ENCODE data around the gene ZFAND3.
A peak's percentile ranks its signal among the peaks of the same experiment; 100 is the strongest.

ZFAND3 gene

GRCh38 chr6:38159596-38159995 lies 340.1 kb downstream of the ZFAND3 start:
- no peak for DNase-seq

GRCh38 chr6:38160831-38161230 lies 341.3 kb downstream of the ZFAND3 start:
- DNase-seq: no peak

- no peak for DNase-seq
These were observed 341.8 kb downstream of the ZFAND3 start for GRCh38 chr6:38161331-38161730.

- no peak for DNase-seq
These were observed 342.4 kb downstream of the ZFAND3 start for GRCh38 chr6:38161754-38162492.

- DNase-seq: no peak
These were observed 343.1 kb downstream of the ZFAND3 start for GRCh38 chr6:38162493-38163185.

- DNase-seq: no peak
These were observed 343.9 kb downstream of the ZFAND3 start for GRCh38 chr6:38163186-38164130.

- DNase-seq: no peak
These were observed 344.6 kb downstream of the ZFAND3 start for GRCh38 chr6:38164131-38164481.

- no peak for DNase-seq
These were observed 345.2 kb downstream of the ZFAND3 start for GRCh38 chr6:38164671-38165108.

GRCh38 chr6:38166411-38167240 lies 347.1 kb downstream of the ZFAND3 start:
- DNase-seq: no peak

GRCh38 chr6:38167598-38167997 lies 348.1 kb downstream of the ZFAND3 start:
- DNase-seq: no peak

GRCh38 chr6:38168126-38168525 lies 348.6 kb downstream of the ZFAND3 start:
- DNase-seq: no peak

- no peak for DNase-seq
These were observed 349.2 kb downstream of the ZFAND3 start for GRCh38 chr6:38168699-38169098.

- peak; percentile 33 for DNase-seq
These were observed 349.9 kb downstream of the ZFAND3 start for GRCh38 chr6:38169221-38169976.

GRCh38 chr6:38169977-38170526 lies 350.5 kb downstream of the ZFAND3 start:
- DNase-seq: peak; percentile 91

- no peak for DNase-seq
These were observed 351.3 kb downstream of the ZFAND3 start for GRCh38 chr6:38170666-38171355.

- DNase-seq: no peak
These were observed 352.6 kb downstream of the ZFAND3 start for GRCh38 chr6:38171997-38172738.

- DNase-seq: no peak
These were observed 353.3 kb downstream of the ZFAND3 start for GRCh38 chr6:38172739-38173410.

- DNase-seq: no peak
These were observed 354.4 kb downstream of the ZFAND3 start for GRCh38 chr6:38173909-38174308.

GRCh38 chr6:38174315-38174714 lies 354.8 kb downstream of the ZFAND3 start:
- no peak for DNase-seq

Measured in DMS53 (cell line).